ENCODE measurements around the gene WDR82. TPM values are rescaled to one million over a fixed set of nuclear protein-coding genes. Genes with fewer than 3 reads are reported as not detected.

WDR82 gene
- total and polyA plus RNA-seq, 2 experiments from 2014 or later: 25.2 to 71.8 TPM

- H3K36me3 Mint-ChIP-seq (ENCODE audit: low read depth): peaks cover 86% of the 10 kb centered on the region
- Histone ChIP-seq H3F3A (replicated peaks; ENCODE audit: low read depth) (peaks cover 13% of the 10 kb centered on the region), H3K4me3 (no peak overlapping the region), H2AFZ (no peak overlapping the region), H3K4me2 (no peak overlapping the region), H4K20me1 (replicated peaks; ENCODE audit: insufficient read depth) (peaks cover 70% of the 10 kb centered on the region), H3K9me2 (ENCODE audit: insufficient read depth) (no peaks in the 10 kb centered on the region), H3K36me3 (ENCODE audit: insufficient read depth) (peaks cover 48% of the 10 kb centered on the region), H3K79me2 (replicated peaks; ENCODE audit: insufficient read depth) (peaks cover 95% of the 10 kb centered on the region), H3K4me1 (ENCODE audit: insufficient read depth) (no peaks in the 10 kb centered on the region), H3K27ac (ENCODE audit: low read depth) (no peak overlapping the region), H3K27me3 (ENCODE audit: insufficient read depth) (no peaks in the 10 kb centered on the region)
- no peak for DNase-seq (ENCODE audit: low spot score)
- TF ChIP-seq ZNF462 (CRISPR knock-in tag; IDR thresholded peaks at IDR 0.05) (no peak), ZNF114 (CRISPR knock-in tag; IDR thresholded peaks at IDR 0.05) (no peak), CREB1 (CRISPR knock-in tag; IDR thresholded peaks at IDR 0.05; ENCODE audit: low read depth) (no peak), POLR2AphosphoS5 (IDR thresholded peaks at IDR 0.05; ENCODE audit: low read depth) (no peak), ZNF331 (CRISPR knock-in tag; IDR thresholded peaks at IDR 0.05; ENCODE audit: low read depth) (no peak), CTCF (conservative IDR thresholded peaks at IDR 0.05; ENCODE audit: low read depth in 2 of 2) (no peak), EZH2 (IDR thresholded peaks at IDR 0.05; ENCODE audit: low read depth, unreplicated experiment) (no peak), STAT1 (IDR thresholded peaks at IDR 0.05; ENCODE audit: unreplicated experiment) (no peak), NANOG (IDR thresholded peaks at IDR 0.05; ENCODE audit: borderline replicate concordance) (no peak), REST (IDR thresholded peaks at IDR 0.05; ENCODE audit: unreplicated experiment) (no peak), ETS1 (IDR thresholded peaks at IDR 0.05) (no peak), JUNB (IDR thresholded peaks at IDR 0.05; ENCODE audit: unreplicated experiment) (no peak), EZH2phosphoT487 (IDR thresholded peaks at IDR 0.05; ENCODE audit: unreplicated experiment) (no peak)
- ATAC-seq: no peak
- peaks cover 3% of the 10 kb centered on the region for H3K4me1 Mint-ChIP-seq
- H3K27ac Mint-ChIP-seq: no peak overlapping the region
- H3K9me3 Mint-ChIP-seq: no peaks in the 10 kb centered on the region
- no peak overlapping the region for H3K4me3 Mint-ChIP-seq
- peaks cover 3% of the 10 kb centered on the region for H3K27me3 Mint-ChIP-seq (ENCODE audit: insufficient read depth, low read depth, poor library complexity)
Observed at GRCh38 chr3:52269776-52270175, 8.7 kb downstream of the WDR82 start.

Data from GM23338 (cell line).